NT2/D1 (cell line): ENCODE data around the gene ZNF737.

ENCODE experiments used
- SUZ12 ChIP-seq: IDR thresholded peaks from 2 replicates; pipeline ENCODE4 v1.6.1; 2011; ENCODE audit not compliant: insufficient read length, insufficient read depth; ENCODE audit errors: extremely low read depth
- ZNF274 ChIP-seq: IDR thresholded peaks from 2 replicates; pipeline ENCODE4 v1.6.1; 2011; ENCODE audit warnings: mild to moderate bottlenecking, low read depth, low read length

- TF ChIP-seq SUZ12: no peak
- no peak for TF ChIP-seq ZNF274
Observed at GRCh38 chr19:20612711-20613316, 47.2 kb upstream of the ZNF737 start.
